Activated CD8-positive, alpha-beta memory T cell treated with anti-CD3 and anti-CD28 coated beads, Interleukin-2, amount 50 U/mL, for 24 hours (primary cell): ENCODE results near the gene TPPP2.

Source experiments
- DNase-seq: peaks from one replicate; pipeline ENCODE4 v3.0.0-alpha.2; 2020; ENCODE audit errors: extremely low read depth

The TPPP2 gene

GRCh38 chr14:21057803-21058675 lies 28.0 kb downstream of the TPPP2 start, which contains the start of gene RNASE8:
RNASE8 (plus strand) TSS chr14:21057822; CDS start chr14:21057893, 71 bp downstream.
- no peak for DNase-seq

GRCh38 chr14:21058903-21059302 lies 28.9 kb downstream of the TPPP2 start:
- no peak for DNase-seq

- DNase-seq, result no peak
Observed at GRCh38 chr14:21059842-21060613, 30.0 kb downstream of the TPPP2 start.

- DNase-seq, result no peak
Observed at GRCh38 chr14:21060614-21061346, 30.8 kb downstream of the TPPP2 start.

GRCh38 chr14:21061347-21061668 lies 31.3 kb downstream of the TPPP2 start:
- DNase-seq, result no peak

- no peak for DNase-seq
Observed at GRCh38 chr14:21063479-21063878, 33.5 kb downstream of the TPPP2 start.

GRCh38 chr14:21066882-21067502 lies 37.0 kb downstream of the TPPP2 start:
- DNase-seq, result no peak

GRCh38 chr14:21068521-21069387 lies 38.7 kb downstream of the TPPP2 start:
- no peak for DNase-seq

- DNase-seq, result no peak
Observed at GRCh38 chr14:21069388-21070082, 39.5 kb downstream of the TPPP2 start.

GRCh38 chr14:21070083-21070609 lies 40.1 kb downstream of the TPPP2 start, which contains the start of gene ARHGEF40:
ARHGEF40 (plus strand) TSS chr14:21070304; CDS start chr14:21070397, 93 bp downstream.
- no peak for DNase-seq

- DNase-seq, result no peak
Observed at GRCh38 chr14:21070610-21071224, 40.7 kb downstream of the TPPP2 start.

GRCh38 chr14:21071225-21072030 lies 41.4 kb downstream of the TPPP2 start:
- DNase-seq, result no peak

GRCh38 chr14:21072031-21072473 lies 42.0 kb downstream of the TPPP2 start:
- DNase-seq, result no peak

GRCh38 chr14:21072781-21073339 lies 42.8 kb downstream of the TPPP2 start:
- DNase-seq, result no peak

GRCh38 chr14:21073921-21074320 lies 43.9 kb downstream of the TPPP2 start:
- DNase-seq, result no peak

GRCh38 chr14:21074398-21075272 lies 44.6 kb downstream of the TPPP2 start:
- DNase-seq, result no peak
